Endothelial cell (in vitro differentiated cells): Measurements from ENCODE around the gene SEC16A. TPM values are rescaled to one million over a fixed set of nuclear protein-coding genes. Genes with fewer than 3 reads are reported as not detected.
"Not testable (repeated sequence)": the region's sequence is repeated elsewhere in the genome, so short reads cannot be mapped to it uniquely, and the experiment has no call there.

Experiments used
- DNase-seq: peaks from one replicate; pipeline ENCODE4 v3.0.0; 2021; ENCODE audit warnings: low spot score
- H3K27ac Mint-ChIP-seq: one replicate; pipeline ENCODE4 v1.8.0; 2021; ENCODE audit warnings: mixed read lengths, inconsistent platforms; ENCODE audit not compliant: unreplicated experiment
- H3K27me3 Mint-ChIP-seq: one replicate; pipeline ENCODE4 v1.8.0; 2021; ENCODE audit warnings: mild to moderate bottlenecking, moderate library complexity, mixed read lengths, inconsistent platforms; ENCODE audit not compliant: unreplicated experiment
- H3K36me3 Mint-ChIP-seq: one replicate; pipeline ENCODE4 v1.8.0; 2021; ENCODE audit warnings: mild to moderate bottlenecking, low read depth, mixed read lengths, inconsistent platforms; ENCODE audit not compliant: unreplicated experiment
- H3K4me1 Mint-ChIP-seq: one replicate; pipeline ENCODE4 v1.8.0; 2021; ENCODE audit warnings: mild to moderate bottlenecking, mixed read lengths, inconsistent platforms; ENCODE audit not compliant: unreplicated experiment
- H3K4me3 Mint-ChIP-seq: one replicate; pipeline ENCODE4 v1.8.0; 2021; ENCODE audit warnings: mild to moderate bottlenecking, mixed read lengths, inconsistent platforms; ENCODE audit not compliant: unreplicated experiment
- H3K9me3 Mint-ChIP-seq: one replicate; pipeline ENCODE4 v1.8.0; 2021; ENCODE audit warnings: mixed read lengths, inconsistent platforms; ENCODE audit not compliant: unreplicated experiment
- CTCF ChIP-seq: fragments of 200-600 bp; sonication (generic); IDR thresholded peaks from one replicate; pipeline ENCODE4 v1.5.0; 2021; ENCODE audit warnings: antibody characterized with exemption; ENCODE audit not compliant: unreplicated experiment
- total RNA-seq: library from RNA; stranded (reverse); fragmentation: NEBNext Ultra II Directional; extraction: Animal tissue kit (Norgen Biotek cat#: 25700); gene quantifications from one replicate; pipeline ENCODE4 v1.2.1, GENCODE V29; 2021; ENCODE audit not compliant: unreplicated experiment

Gene SEC16A
- total RNA-seq, 1 donor from 2014 or later = 79.5 TPM

- H3K4me3 Mint-ChIP-seq = no peak overlapping the region
- peaks cover 13% of the 10 kb centered on the region for H3K36me3 Mint-ChIP-seq
- no peak for DNase-seq
- H3K9me3 Mint-ChIP-seq = no peaks in the 10 kb centered on the region
- TF ChIP-seq CTCF = no peak
- H3K27me3 Mint-ChIP-seq = peaks cover 6% of the 10 kb centered on the region
- H3K27ac Mint-ChIP-seq = no peak overlapping the region
- H3K4me1 Mint-ChIP-seq = no peaks in the 10 kb centered on the region
Measured at GRCh38 chr9:136429075-136429628, 53.7 kb downstream of the SEC16A start.

DNA sequence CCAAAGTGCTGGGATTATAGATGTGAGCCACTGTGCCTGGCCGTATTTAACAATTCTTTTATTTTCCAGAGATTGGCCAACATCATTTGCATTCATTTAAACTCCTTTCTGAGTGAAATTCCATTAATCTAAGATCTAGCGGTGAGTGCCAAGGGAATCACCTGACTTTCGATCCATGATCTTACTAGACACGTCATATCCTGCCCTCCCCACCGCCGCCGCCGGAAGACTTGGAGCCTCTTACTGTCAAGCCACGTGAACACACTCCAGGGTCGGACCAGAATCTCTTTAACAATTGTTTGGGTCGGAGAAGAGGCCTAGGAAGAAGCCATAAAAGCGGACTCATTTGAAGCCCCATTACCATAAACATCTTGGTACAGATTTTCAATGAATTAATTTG, 56.1 kb downstream of the SEC16A start:
- TF ChIP-seq CTCF = no peak
- no peaks in the 10 kb centered on the region for H3K4me1 Mint-ChIP-seq
- peaks cover 6% of the 10 kb centered on the region for H3K27me3 Mint-ChIP-seq
- no peak for DNase-seq
- H3K27ac Mint-ChIP-seq = no peak overlapping the region
- H3K4me3 Mint-ChIP-seq = no peak overlapping the region
- peaks cover 19% of the 10 kb centered on the region for H3K36me3 Mint-ChIP-seq
- H3K9me3 Mint-ChIP-seq = no peaks in the 10 kb centered on the region

GRCh38 chr9:136425367-136425766, 57.5 kb downstream of the SEC16A start:
- H3K27me3 Mint-ChIP-seq, H3K27ac Mint-ChIP-seq, H3K9me3 Mint-ChIP-seq, H3K4me3 Mint-ChIP-seq, H3K4me1 Mint-ChIP-seq, DNase-seq: not testable (repeated sequence)
- H3K36me3 Mint-ChIP-seq = peaks cover 21% of the 10 kb centered on the region

DNA sequence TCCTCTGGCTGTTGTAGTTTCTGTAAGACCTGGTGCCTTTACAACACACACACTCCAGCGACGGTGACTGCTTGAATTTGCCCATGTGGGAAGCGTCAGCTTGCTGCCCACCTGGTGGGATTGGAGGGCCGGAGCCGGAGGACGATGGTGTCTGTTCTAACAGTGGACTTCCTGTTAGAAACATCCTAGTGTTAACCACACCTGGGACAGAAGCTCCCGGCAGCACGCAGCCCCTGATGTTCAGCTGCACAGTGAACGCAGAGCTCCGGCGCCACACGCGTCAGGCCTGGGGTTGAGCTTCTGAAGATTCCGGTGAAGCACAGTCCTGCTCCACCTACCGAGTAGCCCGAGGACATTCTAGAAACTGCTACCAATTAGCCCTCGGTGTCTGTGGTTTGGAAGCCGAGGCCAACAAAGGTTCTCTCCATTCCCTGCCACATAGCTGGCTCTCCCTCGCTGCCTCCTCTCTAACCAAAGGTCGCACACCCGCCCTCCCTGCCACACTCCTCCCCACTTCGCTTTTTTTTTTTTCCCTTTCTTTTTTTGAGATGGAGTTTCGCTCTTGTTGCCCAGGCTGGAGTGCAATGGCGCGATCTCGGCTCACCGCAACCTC, 58.0 kb downstream of the SEC16A start:
- Mint-ChIP-seq H3K27ac (no peak overlapping the region), H3K36me3 (peaks cover 17% of the 10 kb centered on the region), H3K9me3 (no peaks in the 10 kb centered on the region), H3K4me3 (no peak overlapping the region), H3K4me1 (no peaks in the 10 kb centered on the region), H3K27me3 (peaks cover 6% of the 10 kb centered on the region)
- TF ChIP-seq CTCF = no peak
- no peak for DNase-seq

DNA sequence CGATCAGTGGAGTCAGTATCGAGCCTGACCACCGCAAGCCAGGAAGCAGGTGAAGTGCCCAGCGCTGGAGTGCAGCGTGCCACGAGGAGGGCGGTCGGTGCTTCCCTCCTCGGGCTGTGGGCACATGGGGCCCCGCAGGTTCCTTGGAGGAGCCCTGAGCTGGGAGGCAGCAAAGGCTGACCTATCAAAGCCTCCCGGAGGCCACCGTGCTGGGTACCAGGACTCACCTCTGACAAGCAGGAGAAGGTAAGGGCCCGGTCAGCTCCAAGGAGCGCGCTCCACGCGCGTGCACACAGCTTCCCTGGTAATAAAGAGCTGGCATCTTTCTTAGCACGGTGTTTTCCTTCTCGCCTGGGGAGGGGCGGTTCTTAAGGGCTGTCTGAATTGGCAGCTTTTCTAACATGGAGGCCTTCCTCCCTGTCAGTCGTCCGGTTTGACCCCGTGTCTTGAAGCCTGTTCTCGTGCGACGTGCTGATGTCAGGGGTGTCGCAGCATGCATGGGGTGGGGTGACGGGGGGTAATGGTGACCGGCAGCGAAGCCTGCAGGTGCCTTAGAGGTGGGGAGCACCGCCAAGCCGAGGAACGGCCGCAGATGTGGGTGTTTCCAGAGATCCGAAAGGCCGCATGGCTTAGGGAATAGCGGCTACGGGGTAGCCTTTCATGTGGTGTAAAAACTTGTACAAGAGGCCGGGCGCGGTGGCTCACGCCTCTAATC, 59.3 kb downstream of the SEC16A start:
- peaks cover 3% of the 10 kb centered on the region for H3K27me3 Mint-ChIP-seq
- H3K27ac Mint-ChIP-seq = no peak overlapping the region
- no peaks in the 10 kb centered on the region for H3K9me3 Mint-ChIP-seq
- no peak for DNase-seq
- H3K4me3 Mint-ChIP-seq = no peak overlapping the region
- no peaks in the 10 kb centered on the region for H3K4me1 Mint-ChIP-seq
- H3K36me3 Mint-ChIP-seq = peaks cover 18% of the 10 kb centered on the region
- no peak for TF ChIP-seq CTCF
